Panc1 (cell line): Measurements from ENCODE around the gene MIOX. TPM values are rescaled to one million over a fixed set of nuclear protein-coding genes. Genes with fewer than 3 reads are reported as not detected.

ENCODE experiments used
- ATAC-seq: fragments of 200-7000 bp; cut with Tn5 transposase; 2 replicates; pipeline ENCODE4 v1.9.1; 2020; ENCODE audit warnings: mild to moderate bottlenecking, moderate library complexity
- BruUV-seq: library from RNA; stranded (reverse); fragments of 400-500 nt; replicated peaks from 2 replicates; lab custom pipeline; 2021; lab: Mats Ljungman, UMichigan
- CTCF ChIA-PET: fragments of 300-600 bp; sonication (Branson Sonifier 250); formaldehyde crosslinking; loops from one replicate; lab custom pipeline; 2022; ENCODE audit warnings: antibody characterized with exemption; lab: Charles Lee
- POLR2A ChIA-PET: fragments of 300-600 bp; sonication (Branson Sonifier 250); formaldehyde crosslinking; loops from one replicate; lab custom pipeline; 2022; ENCODE audit warnings: antibody characterized with exemption; lab: Charles Lee
- DNase-seq: peaks from one replicate; pipeline ENCODE4 v3.0.0-alpha.2; 2010; ENCODE audit warnings: low read depth, low spot score
- H3K27ac ChIP-seq: 2 replicates; pipeline ENCODE4 v1.5.1; 2011; ENCODE audit warnings: mild to moderate bottlenecking, low read length, inconsistent platforms
- H3K27me3 ChIP-seq: fragments of 200-500 bp; sonication (Bioruptor generic); 2 replicates; pipeline ENCODE4 v1.6.0; 2014; ENCODE audit warnings: low read length, inconsistent platforms; ENCODE audit not compliant: control insufficient read depth, insufficient read depth
- H3K36me3 ChIP-seq: fragments of 200-500 bp; sonication (Bioruptor generic); 2 replicates; pipeline ENCODE4 v1.5.1; 2014; ENCODE audit warnings: inconsistent platforms, mild to moderate bottlenecking, low read length, moderate library complexity; ENCODE audit not compliant: control insufficient read depth, insufficient read depth
- H3K4me1 ChIP-seq: 2 replicates; pipeline ENCODE4 v1.5.1; 2011; ENCODE audit warnings: inconsistent platforms, mild to moderate bottlenecking, low read length, moderate library complexity; ENCODE audit not compliant: control insufficient read depth, insufficient read depth
- H3K4me3 ChIP-seq, 2 experiments: 2 replicates each; pipeline ENCODE4 v1.5.1; 2011 to 2012; ENCODE audit warnings: low read depth in 2 of 2, low read length in 2 of 2, mild to moderate bottlenecking in 2 of 2, inconsistent platforms in 1 of 2, moderate library complexity in 1 of 2
- H3K9me3 ChIP-seq: fragments of 200-500 bp; sonication (Bioruptor generic); 2 replicates; pipeline ENCODE4 v1.5.1; 2014; ENCODE audit warnings: low read depth, mild to moderate bottlenecking, inconsistent platforms, low read length, moderate library complexity; ENCODE audit not compliant: control insufficient read depth, insufficient read depth
- CTCF ChIP-seq: fragments of 450-650 bp; IDR thresholded peaks from 2 replicates; pipeline ENCODE4 v1.5.1; 2017; ENCODE audit warnings: mild to moderate bottlenecking
- POLR2AphosphoS5 ChIP-seq: IDR thresholded peaks from 2 replicates; pipeline ENCODE4 v1.6.1; 2012; ENCODE audit warnings: mild to moderate bottlenecking, low read depth, low read length, moderate library complexity
- REST ChIP-seq, 2 experiments: IDR thresholded peaks; 2 replicates each; pipeline ENCODE4 v1.6.1; 2011 to 2012; ENCODE audit warnings: low read depth in 2 of 2, control low read depth in 1 of 2, low read length in 1 of 2, mild to moderate bottlenecking in 1 of 2, moderate library complexity in 1 of 2; ENCODE audit not compliant: insufficient read depth in 1 of 2
- SIN3A ChIP-seq: IDR thresholded peaks from 2 replicates; pipeline ENCODE4 v1.6.1; 2012; ENCODE audit warnings: low read depth, mild to moderate bottlenecking, low read length, moderate library complexity, borderline replicate concordance; ENCODE audit not compliant: insufficient read depth
- TCF7L2 ChIP-seq: IDR thresholded peaks from 2 replicates; pipeline ENCODE4 v1.6.1; 2011; ENCODE audit warnings: mild to moderate bottlenecking, low read depth, low read length, inconsistent platforms
- in situ Hi-C: cut with HindIII; loops from 2 replicates; pipeline ENCODE4 v1.10.0; 2016; ENCODE audit warnings: low sequenced_read_pairs, low pct_unique_long_range_greater_than_20kb
- intact Hi-C: fragments of 100-400 bp; cut with micrococcal nuclease; formaldehyde crosslinking; loops from one replicate; pipeline ENCODE4 v1.10.0; 2022; ENCODE audit not compliant: unreplicated experiment
- total RNA-seq: library from RNA; stranded (reverse); gene quantifications from one replicate; pipeline ENCODE4 v1.2.1, GENCODE V29; 2021; ENCODE audit not compliant: unreplicated experiment

MIOX gene
- total RNA-seq, 1 experiment from 2014 or later = 0.23 TPM

DNA sequence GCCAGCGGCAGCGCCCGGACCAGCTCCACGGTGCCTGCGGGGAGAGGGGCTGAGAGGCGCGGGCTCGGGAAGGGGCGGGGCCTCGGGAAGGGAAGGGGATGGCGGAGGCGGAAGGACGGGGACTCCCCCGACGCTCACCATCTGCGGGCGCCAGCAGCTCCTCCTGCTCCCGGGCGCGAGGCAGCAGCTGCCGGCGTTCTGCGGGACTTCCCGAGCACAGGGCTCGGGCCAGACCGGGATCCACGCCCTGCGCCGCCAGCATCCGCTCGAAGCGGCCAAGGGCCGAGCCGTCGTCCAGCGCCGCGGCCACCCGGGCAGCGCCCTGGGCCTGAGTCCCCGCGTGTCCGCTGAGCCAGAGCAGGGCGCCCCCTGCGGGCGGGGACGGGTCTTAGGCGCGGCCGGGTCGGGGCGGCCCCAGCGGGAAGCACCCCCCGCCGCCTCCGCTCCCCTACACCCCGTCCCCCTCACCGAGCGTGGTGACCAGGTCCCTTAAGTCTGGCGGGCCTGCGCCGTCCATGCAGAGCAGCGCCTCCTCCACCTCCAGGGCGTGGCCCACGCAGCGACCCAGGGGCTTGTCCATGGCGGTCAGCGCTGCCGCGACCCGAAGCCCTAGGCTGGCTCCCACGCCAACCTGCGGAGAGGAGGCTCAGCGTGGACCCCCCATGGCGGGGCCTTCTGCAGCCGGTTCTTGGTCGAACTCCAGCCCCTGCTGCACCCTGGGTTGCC, 39.6 kb downstream of the MIOX start (continued):
- TF ChIP-seq REST (IDR thresholded peaks at IDR 0.05; ENCODE audit: insufficient read depth in 1 of 2, low read depth in 2 of 2, low read length in 1 of 2) = no peak

GRCh38 chr22:50526834-50527801, 40.5 kb downstream of the MIOX start:
- ChIA-PET CTCF (no interaction called here), POLR2A (interaction anchor here (0.6 kb wide), 3 partner anchors 19 to 32 kb away, joined by 6 to 11 read pairs (median 10); partner anchors contain the start of gene NCAPH2)
- TF ChIP-seq SIN3A = peak; percentile 37; the same call in 1 of the 2 replicates
- no peak for TF ChIP-seq CTCF
- TF ChIP-seq POLR2AphosphoS5 = peak; percentile 61; the same call in 1 of the 2 replicates
- H3K9me3 ChIP-seq = no peaks in the 10 kb centered on the region
- peak overlapping the region; percentile 65 to 69 for H3K4me3 ChIP-seq
- peaks cover 4% of the 10 kb centered on the region for H3K4me1 ChIP-seq
- no peak for DNase-seq
- H3K27ac ChIP-seq = peak overlapping the region; percentile 79
- in situ Hi-C loops (no loop called here), intact Hi-C loops (no loop called here)
- peak; percentile 58 for ATAC-seq
- no peaks in the 10 kb centered on the region; the same call in 1 of the 2 replicates for H3K36me3 ChIP-seq
- H3K27me3 ChIP-seq = no peaks in the 10 kb centered on the region
- TSS peak; percentile 76 for BruUV-seq

DNA sequence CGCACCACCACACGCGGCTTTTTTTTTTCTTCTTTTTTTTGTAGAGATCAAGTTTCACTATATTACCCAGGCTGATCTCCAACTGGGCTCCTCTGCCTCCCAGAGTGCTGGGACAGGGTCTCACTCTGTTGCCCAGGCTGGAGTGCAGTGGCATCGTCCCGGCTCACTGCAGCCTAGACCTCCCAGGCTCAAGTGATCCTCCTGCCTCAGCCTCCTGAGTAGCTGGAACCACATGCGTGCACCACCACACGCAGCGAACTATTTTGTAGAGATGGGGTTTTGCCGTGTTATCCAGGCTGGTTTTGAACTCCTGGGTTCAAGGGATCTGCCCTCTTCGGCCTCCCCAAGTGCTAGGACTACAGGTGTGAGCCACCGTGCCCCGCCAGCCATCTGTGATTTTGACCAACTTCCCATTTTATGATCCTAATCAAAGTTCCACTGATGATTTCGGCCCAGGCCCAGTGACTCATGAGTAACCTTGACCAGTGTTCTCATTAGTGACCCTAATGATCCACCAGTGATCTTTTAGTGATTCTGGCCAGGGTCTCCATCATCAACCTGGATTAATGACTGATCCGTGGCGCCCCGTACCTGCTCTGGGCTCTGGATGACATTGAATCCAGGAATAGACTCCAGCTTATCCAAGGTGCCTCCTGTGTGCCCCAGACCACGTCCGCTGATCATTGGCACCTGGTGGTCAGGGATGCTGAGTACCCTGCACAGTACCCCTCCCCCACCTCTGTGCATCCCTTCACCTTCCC, 41.4 kb downstream of the MIOX start:
- ATAC-seq (no peak), DNase-seq (no peak)
- in situ Hi-C loops (no loop called here), intact Hi-C loops (no loop called here)
- Histone ChIP-seq H3K4me3 (peak overlapping the region in 1 of 2 experiments; percentile 79; a peak in 1 of 4 replicates), H3K27me3 (no peaks in the 10 kb centered on the region), H3K27ac (peak overlapping the region; percentile 78), H3K4me1 (peaks cover 4% of the 10 kb centered on the region), H3K9me3 (no peaks in the 10 kb centered on the region), H3K36me3 (no peaks in the 10 kb centered on the region; the same call in 1 of the 2 replicates)
- ChIA-PET POLR2A (no interaction called here), CTCF (interaction anchor here (0.6 kb wide), 1 partner anchor 93 kb away, joined by 4 read pairs; no protein-coding TSS in a partner anchor)
- no TSS peak for BruUV-seq
- no peak for TF ChIP-seq CTCF
- TF ChIP-seq POLR2AphosphoS5 = no peak
- TF ChIP-seq REST (IDR thresholded peaks at IDR 0.05; ENCODE audit: insufficient read depth in 1 of 2, low read depth in 2 of 2, low read length in 1 of 2) = no peak
- TF ChIP-seq SIN3A = no peak
- TF ChIP-seq TCF7L2 = no peak
